ENCODE results near the gene GNG3.

DNA sequence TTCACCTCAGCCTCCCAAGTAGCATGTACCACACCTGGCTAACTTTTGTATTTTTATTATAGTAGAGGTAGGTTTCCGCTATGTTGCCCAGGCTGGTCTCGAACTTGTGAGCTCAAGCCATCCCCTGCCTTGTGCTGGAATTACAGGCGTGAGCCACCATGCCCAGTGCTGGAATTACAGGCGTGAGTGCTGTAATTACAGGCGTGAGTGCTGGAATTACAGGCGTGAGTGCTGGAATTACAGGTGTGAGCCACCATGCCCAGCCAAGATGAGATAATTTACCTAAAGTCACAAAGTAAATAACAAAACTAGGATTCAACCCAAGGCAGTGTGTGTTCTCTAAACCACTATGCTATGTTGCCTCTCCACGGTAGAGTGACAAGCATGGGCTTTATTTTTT, 25.0 kb upstream of the GNG3 start:
- TF ChIP-seq, protein P1, sequence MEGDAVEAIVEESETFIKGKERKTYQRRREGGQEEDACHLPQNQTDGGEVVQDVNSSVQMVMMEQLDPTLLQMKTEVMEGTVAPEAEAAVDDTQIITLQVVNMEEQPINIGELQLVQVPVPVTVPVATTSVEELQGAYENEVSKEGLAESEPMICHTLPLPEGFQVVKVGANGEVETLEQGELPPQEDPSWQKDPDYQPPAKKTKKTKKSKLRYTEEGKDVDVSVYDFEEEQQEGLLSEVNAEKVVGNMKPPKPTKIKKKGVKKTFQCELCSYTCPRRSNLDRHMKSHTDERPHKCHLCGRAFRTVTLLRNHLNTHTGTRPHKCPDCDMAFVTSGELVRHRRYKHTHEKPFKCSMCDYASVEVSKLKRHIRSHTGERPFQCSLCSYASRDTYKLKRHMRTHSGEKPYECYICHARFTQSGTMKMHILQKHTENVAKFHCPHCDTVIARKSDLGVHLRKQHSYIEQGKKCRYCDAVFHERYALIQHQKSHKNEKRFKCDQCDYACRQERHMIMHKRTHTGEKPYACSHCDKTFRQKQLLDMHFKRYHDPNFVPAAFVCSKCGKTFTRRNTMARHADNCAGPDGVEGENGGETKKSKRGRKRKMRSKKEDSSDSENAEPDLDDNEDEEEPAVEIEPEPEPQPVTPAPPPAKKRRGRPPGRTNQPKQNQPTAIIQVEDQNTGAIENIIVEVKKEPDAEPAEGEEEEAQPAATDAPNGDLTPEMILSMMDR (conservative IDR thresholded peaks at IDR 0.05; ENCODE audit: low read depth in 2 of 2), result no peak
- no peak for TF ChIP-seq POLR2AphosphoS5 (IDR thresholded peaks at IDR 0.05; ENCODE audit: low read depth)
- TF ChIP-seq ZNF331 (CRISPR knock-in tag; IDR thresholded peaks at IDR 0.05; ENCODE audit: low read depth), result no peak
- TF ChIP-seq EZH2 (IDR thresholded peaks at IDR 0.05; ENCODE audit: low read depth, unreplicated experiment), result no peak
- no peak for TF ChIP-seq EZH2phosphoT487 (IDR thresholded peaks at IDR 0.05; ENCODE audit: unreplicated experiment)
- no peak for TF ChIP-seq CREB1 (CRISPR knock-in tag; IDR thresholded peaks at IDR 0.05; ENCODE audit: low read depth)
- TF ChIP-seq, protein P2, sequence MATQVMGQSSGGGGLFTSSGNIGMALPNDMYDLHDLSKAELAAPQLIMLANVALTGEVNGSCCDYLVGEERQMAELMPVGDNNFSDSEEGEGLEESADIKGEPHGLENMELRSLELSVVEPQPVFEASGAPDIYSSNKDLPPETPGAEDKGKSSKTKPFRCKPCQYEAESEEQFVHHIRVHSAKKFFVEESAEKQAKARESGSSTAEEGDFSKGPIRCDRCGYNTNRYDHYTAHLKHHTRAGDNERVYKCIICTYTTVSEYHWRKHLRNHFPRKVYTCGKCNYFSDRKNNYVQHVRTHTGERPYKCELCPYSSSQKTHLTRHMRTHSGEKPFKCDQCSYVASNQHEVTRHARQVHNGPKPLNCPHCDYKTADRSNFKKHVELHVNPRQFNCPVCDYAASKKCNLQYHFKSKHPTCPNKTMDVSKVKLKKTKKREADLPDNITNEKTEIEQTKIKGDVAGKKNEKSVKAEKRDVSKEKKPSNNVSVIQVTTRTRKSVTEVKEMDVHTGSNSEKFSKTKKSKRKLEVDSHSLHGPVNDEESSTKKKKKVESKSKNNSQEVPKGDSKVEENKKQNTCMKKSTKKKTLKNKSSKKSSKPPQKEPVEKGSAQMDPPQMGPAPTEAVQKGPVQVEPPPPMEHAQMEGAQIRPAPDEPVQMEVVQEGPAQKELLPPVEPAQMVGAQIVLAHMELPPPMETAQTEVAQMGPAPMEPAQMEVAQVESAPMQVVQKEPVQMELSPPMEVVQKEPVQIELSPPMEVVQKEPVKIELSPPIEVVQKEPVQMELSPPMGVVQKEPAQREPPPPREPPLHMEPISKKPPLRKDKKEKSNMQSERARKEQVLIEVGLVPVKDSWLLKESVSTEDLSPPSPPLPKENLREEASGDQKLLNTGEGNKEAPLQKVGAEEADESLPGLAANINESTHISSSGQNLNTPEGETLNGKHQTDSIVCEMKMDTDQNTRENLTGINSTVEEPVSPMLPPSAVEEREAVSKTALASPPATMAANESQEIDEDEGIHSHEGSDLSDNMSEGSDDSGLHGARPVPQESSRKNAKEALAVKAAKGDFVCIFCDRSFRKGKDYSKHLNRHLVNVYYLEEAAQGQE (IDR thresholded peaks at IDR 0.05; ENCODE audit: unreplicated experiment), result no peak
- no peak for TF ChIP-seq STAT1 (IDR thresholded peaks at IDR 0.05; ENCODE audit: unreplicated experiment)

All from GM23338 (cell line).